IMR-90 (cell line): ENCODE results near the gene RAG1. TPM values are rescaled to one million over a fixed set of nuclear protein-coding genes. Genes with fewer than 3 reads are reported as not detected.

Experiments
- ATAC-seq: fragments of 200-7000 bp; cut with Tn5 transposase; 2 replicates; pipeline ENCODE4 v1.9.1; 2020; ENCODE audit warnings: low read depth, mild to moderate bottlenecking, moderate library complexity
- BruUV-seq: library from RNA; stranded (reverse); fragments of 400-500 nt; replicated peaks from 2 replicates; lab custom pipeline; 2021; lab: Mats Ljungman, UMichigan
- CTCF ChIA-PET: fragments of 300-600 bp; formaldehyde crosslinking; extraction: SDS; loops from one replicate; lab custom pipeline; 2021; ENCODE audit warnings: antibody characterized with exemption; lab: Yijun Ruan, JAX
- POLR2A ChIA-PET: fragments of 300-600 bp; sonication (Branson Sonifier 250); formaldehyde crosslinking; loops from one replicate; lab custom pipeline; 2022; ENCODE audit warnings: antibody characterized with exemption; ENCODE audit not compliant: unreplicated experiment; lab: Charles Lee
- DNase-seq: peaks from one replicate; pipeline ENCODE4 v3.0.0; 2013
- H2AFZ ChIP-seq: replicated peaks from 2 replicates; pipeline ENCODE3; 2013; ENCODE audit warnings: low read length, mild to moderate bottlenecking; ENCODE audit not compliant: poor library complexity
- H2AK5ac ChIP-seq: 2 replicates; pipeline ENCODE4 v1.6.1; 2013; ENCODE audit warnings: low read depth, low read length, inconsistent platforms
- H2AK9ac ChIP-seq: replicated peaks from 2 replicates; pipeline ENCODE3; 2013; ENCODE audit warnings: mild to moderate bottlenecking, low read depth, low read length, moderate library complexity; ENCODE audit not compliant: poor library complexity
- H2BK120ac ChIP-seq: 2 replicates; pipeline ENCODE4 v1.6.1; 2013; ENCODE audit warnings: low read depth, low read length, inconsistent platforms
- H2BK15ac ChIP-seq: 3 replicates; pipeline ENCODE4 v1.6.1; 2013; ENCODE audit warnings: low read depth, low read length, inconsistent platforms
- H2BK20ac ChIP-seq: 2 replicates; pipeline ENCODE4 v1.6.1; 2013; ENCODE audit warnings: low read depth, mild to moderate bottlenecking, inconsistent platforms, low read length, moderate library complexity
- H2BK5ac ChIP-seq: 2 replicates; pipeline ENCODE4 v1.6.1; 2013; ENCODE audit warnings: mild to moderate bottlenecking, low read depth, low read length, inconsistent platforms; ENCODE audit not compliant: poor library complexity, severe bottlenecking
- H3K14ac ChIP-seq: replicated peaks from 2 replicates; pipeline ENCODE4 v1.6.1; 2013; ENCODE audit warnings: low read depth, low read length, inconsistent platforms
- H3K18ac ChIP-seq: 2 replicates; pipeline ENCODE4 v1.6.1; 2013; ENCODE audit warnings: low read depth, low read length, control low read depth
- H3K23ac ChIP-seq: 2 replicates; pipeline ENCODE4 v1.6.1; 2013; ENCODE audit warnings: low read depth, low read length, inconsistent platforms
- H3K27ac ChIP-seq: 2 replicates; pipeline ENCODE4 v1.5.1; 2013; ENCODE audit warnings: mild to moderate bottlenecking, control low read depth, low read length; ENCODE audit not compliant: insufficient read depth
- H3K27me3 ChIP-seq: 2 replicates; pipeline ENCODE4 v1.6.1; 2013; ENCODE audit warnings: low read length; ENCODE audit not compliant: control insufficient read depth, insufficient read depth
- H3K36me3 ChIP-seq: 2 replicates; pipeline ENCODE4 v1.6.1; 2013; ENCODE audit warnings: low read length, mixed read lengths; ENCODE audit not compliant: control insufficient read depth, insufficient read depth
- H3K4ac ChIP-seq: 2 replicates; pipeline ENCODE4 v1.6.1; 2013; ENCODE audit warnings: low read depth, low read length, inconsistent platforms
- H3K4me1 ChIP-seq: 2 replicates; pipeline ENCODE4 v1.6.1; 2013; ENCODE audit warnings: low read length, mixed read lengths; ENCODE audit not compliant: control insufficient read depth, insufficient read depth
- H3K4me2 ChIP-seq: 2 replicates; pipeline ENCODE4 v1.6.1; 2013; ENCODE audit warnings: low read depth, mild to moderate bottlenecking, control low read depth, low read length, moderate library complexity
- H3K4me3 ChIP-seq: 2 replicates; pipeline ENCODE4 v1.5.1; 2013; ENCODE audit warnings: low read depth, mild to moderate bottlenecking, control low read depth, low read length, moderate library complexity; ENCODE audit not compliant: insufficient read depth
- H3K56ac ChIP-seq: 2 replicates; pipeline ENCODE4 v1.6.1; 2013; ENCODE audit warnings: low read length, inconsistent platforms; ENCODE audit not compliant: insufficient read depth; ENCODE audit errors: extremely low read depth
- H3K79me1 ChIP-seq, 2 experiments: 2 replicates each; pipeline ENCODE4 v1.6.1; 2013; ENCODE audit warnings: low read length in 2 of 2, inconsistent platforms in 1 of 2, low read depth in 1 of 2
- H3K9ac ChIP-seq: 2 replicates; pipeline ENCODE4 v1.6.1; 2013; ENCODE audit warnings: low read depth, low read length, control low read depth
- H3K9me1 ChIP-seq: 2 replicates; pipeline ENCODE4 v1.6.1; 2013; ENCODE audit warnings: low read length, inconsistent platforms; ENCODE audit not compliant: insufficient read depth
- H3K9me3 ChIP-seq: 2 replicates; pipeline ENCODE4 v1.6.1; 2013; ENCODE audit warnings: low read length; ENCODE audit not compliant: control insufficient read depth, insufficient read depth
- H4K20me1 ChIP-seq: 2 replicates; pipeline ENCODE4 v1.6.1; 2013; ENCODE audit warnings: low read length, inconsistent platforms; ENCODE audit not compliant: insufficient read depth
- H4K5ac ChIP-seq: 2 replicates; pipeline ENCODE4 v1.6.1; 2013; ENCODE audit warnings: mild to moderate bottlenecking, low read depth, low read length, control low read depth
- H4K8ac ChIP-seq, 2 experiments: 2 replicates each; pipeline ENCODE4 v1.6.1; 2013; ENCODE audit warnings: low read depth in 2 of 2, low read length in 2 of 2, control low read depth in 1 of 2, inconsistent platforms in 1 of 2
- H4K91ac ChIP-seq: 2 replicates; pipeline ENCODE4 v1.6.1; 2013; ENCODE audit warnings: low read depth, low read length, inconsistent platforms; ENCODE audit not compliant: insufficient read depth
- BHLHE40 ChIP-seq: fragments of 150-350 bp; IDR thresholded peaks from 2 replicates; pipeline ENCODE4 v1.6.1; 2016; ENCODE audit warnings: mild to moderate bottlenecking, low read depth, low read length
- CEBPB ChIP-seq: IDR thresholded peaks from 2 replicates; pipeline ENCODE4 v1.6.1; 2012; ENCODE audit warnings: low read depth, low read length, improper control_type of control experiment
- CHD1 ChIP-seq: IDR thresholded peaks from 2 replicates; pipeline ENCODE4 v1.6.1; 2012; ENCODE audit warnings: low read depth, low read length, improper control_type of control experiment
- ELK1 ChIP-seq: fragments of 150-350 bp; IDR thresholded peaks from 2 replicates; pipeline ENCODE4 v1.6.1; 2016; ENCODE audit warnings: low read depth, mild to moderate bottlenecking, low read length, moderate library complexity, borderline replicate concordance
- FOS ChIP-seq: fragments of 150-350 bp; IDR thresholded peaks from 2 replicates; pipeline ENCODE4 v1.6.1; 2016; ENCODE audit warnings: low read depth, low read length
- MAZ ChIP-seq: IDR thresholded peaks from 2 replicates; pipeline ENCODE4 v1.6.1; 2012; ENCODE audit warnings: low read depth, mild to moderate bottlenecking, low read length, improper control_type of control experiment, moderate library complexity, borderline replicate concordance
- MXI1 ChIP-seq: IDR thresholded peaks from 2 replicates; pipeline ENCODE4 v1.6.1; 2012; ENCODE audit warnings: low read depth, mild to moderate bottlenecking, low read length, moderate library complexity, borderline replicate concordance
- NFE2L2 ChIP-seq: fragments of 150-350 bp; IDR thresholded peaks from 2 replicates; pipeline ENCODE4 v1.6.1; 2016; ENCODE audit warnings: low read depth, mild to moderate bottlenecking, low read length
- POLR2A ChIP-seq: IDR thresholded peaks from 2 replicates; pipeline ENCODE4 v1.6.1; 2012; ENCODE audit warnings: mild to moderate bottlenecking, low read depth, low read length
- RAD21 ChIP-seq: IDR thresholded peaks from 2 replicates; pipeline ENCODE4 v1.6.1; 2012; ENCODE audit warnings: low read length, improper control_type of control experiment
- RCOR1 ChIP-seq: IDR thresholded peaks from 2 replicates; pipeline ENCODE4 v1.6.1; 2012; ENCODE audit warnings: mild to moderate bottlenecking, low read length, improper control_type of control experiment; ENCODE audit not compliant: insufficient replicate concordance
- RFX5 ChIP-seq: IDR thresholded peaks from 2 replicates; pipeline ENCODE4 v1.8.0; 2012; ENCODE audit warnings: low read depth, mild to moderate bottlenecking, low read length, moderate library complexity
- USF2 ChIP-seq: fragments of 150-350 bp; IDR thresholded peaks from 2 replicates; pipeline ENCODE4 v1.6.1; 2017; ENCODE audit warnings: mild to moderate bottlenecking, antibody characterized with exemption, low read length, low read depth
- WGBS, 2 experiments: methylation state at CpG; one replicate each; pipeline versions ENCODE4 v1.1.5 to v1.1.7; 2013; ENCODE audit warnings: missing lambda C conversion rate in 2 of 2; ENCODE audit not compliant: insufficient read length in 1 of 2; ENCODE audit errors: extremely low coverage in 2 of 2; 5-methylcytosine and 5-hydroxymethylcytosine counted together
- dilution Hi-C: fragments of 300-500 bp; cut with HindIII; formaldehyde crosslinking; loops from one replicate; pipeline ENCODE4 v1.14.3; 2018; ENCODE audit warnings: low sequenced_read_pairs; ENCODE audit not compliant: unreplicated experiment
- in situ Hi-C: fragments of 300-500 bp; cut with MboI; formaldehyde crosslinking; loops from 3 replicates; pipeline ENCODE4 v1.14.3; 2019; ENCODE audit warnings: low sequenced_read_pairs, inconsistent platforms, mixed read lengths
- intact Hi-C: fragments of 100-400 bp; cut with micrococcal nuclease; formaldehyde crosslinking; loops from 2 replicates; pipeline ENCODE4 v1.10.0; 2022
- polyA plus RNA-seq, 3 experiments: library from polyadenylated mRNA; depleted of rRNA; stranded (reverse); fragments of >200 nt; gene quantifications; 2 replicates each; pipeline ENCODE4 v1.2.3, GENCODE V29; 2012; ENCODE audit warnings: low replicate concordance in 1 of 3
- total RNA-seq: library from RNA; depleted of rRNA; stranded (reverse); fragments of >200 nt; gene quantifications from 2 replicates; pipeline ENCODE4 v1.2.3, GENCODE V29; 2012
- TF ChIP-seq, protein P1 (sequence below): conservative IDR thresholded peaks from 2 replicates; pipeline ENCODE4 v1.5.1; 2012; ENCODE audit warnings: mild to moderate bottlenecking, low read depth, low read length, improper control_type of control experiment

RAG1 gene
- total and polyA plus RNA-seq, 2 of the 4 experiments (the other 2 are of a cell fraction): 0.14 to 0.72 TPM

- no peak overlapping the region for H2AK5ac ChIP-seq
- no peaks in the 10 kb centered on the region for H3K36me3 ChIP-seq
- no TSS peak for BruUV-seq
- no peaks in the 10 kb centered on the region for H3K9me1 ChIP-seq
- no peak overlapping the region for H4K5ac ChIP-seq
- no peak overlapping the region for H3K14ac ChIP-seq
- no CpG with 5 or more reads among the region's 4 CpGs for WGBS, 2 experiments
- no peaks in the 10 kb centered on the region for H3K27me3 ChIP-seq
- no peak overlapping the region for H3K9ac ChIP-seq
- intact Hi-C loops: no loop called here
- no peak overlapping the region for H3K18ac ChIP-seq
- no peak overlapping the region for H2AK9ac ChIP-seq
- dilution Hi-C loops: no loop called here
- no peaks in the 10 kb centered on the region for H4K20me1 ChIP-seq
- H3K4me1 ChIP-seq: no peaks in the 10 kb centered on the region
- CTCF ChIA-PET: no interaction called here
- ATAC-seq (no peak), DNase-seq (no peak)
- H2BK20ac ChIP-seq: no peak overlapping the region
- no peak overlapping the region for H2BK120ac ChIP-seq
- no peak overlapping the region for H3K4ac ChIP-seq
- no peaks in the 10 kb centered on the region for H3K9me3 ChIP-seq
- no peak overlapping the region for H3K56ac ChIP-seq
- H3K79me1 ChIP-seq: no peaks in the 10 kb centered on the region
- H2AFZ ChIP-seq: no peak overlapping the region
- in situ Hi-C loops: no loop called here
- no peak overlapping the region for H3K4me2 ChIP-seq
- H2BK15ac ChIP-seq: no peak overlapping the region
- TF ChIP-seq, protein P1, sequence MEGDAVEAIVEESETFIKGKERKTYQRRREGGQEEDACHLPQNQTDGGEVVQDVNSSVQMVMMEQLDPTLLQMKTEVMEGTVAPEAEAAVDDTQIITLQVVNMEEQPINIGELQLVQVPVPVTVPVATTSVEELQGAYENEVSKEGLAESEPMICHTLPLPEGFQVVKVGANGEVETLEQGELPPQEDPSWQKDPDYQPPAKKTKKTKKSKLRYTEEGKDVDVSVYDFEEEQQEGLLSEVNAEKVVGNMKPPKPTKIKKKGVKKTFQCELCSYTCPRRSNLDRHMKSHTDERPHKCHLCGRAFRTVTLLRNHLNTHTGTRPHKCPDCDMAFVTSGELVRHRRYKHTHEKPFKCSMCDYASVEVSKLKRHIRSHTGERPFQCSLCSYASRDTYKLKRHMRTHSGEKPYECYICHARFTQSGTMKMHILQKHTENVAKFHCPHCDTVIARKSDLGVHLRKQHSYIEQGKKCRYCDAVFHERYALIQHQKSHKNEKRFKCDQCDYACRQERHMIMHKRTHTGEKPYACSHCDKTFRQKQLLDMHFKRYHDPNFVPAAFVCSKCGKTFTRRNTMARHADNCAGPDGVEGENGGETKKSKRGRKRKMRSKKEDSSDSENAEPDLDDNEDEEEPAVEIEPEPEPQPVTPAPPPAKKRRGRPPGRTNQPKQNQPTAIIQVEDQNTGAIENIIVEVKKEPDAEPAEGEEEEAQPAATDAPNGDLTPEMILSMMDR: no peak
- no peak for TF ChIP-seq NFE2L2
- TF ChIP-seq ELK1: no peak
- TF ChIP-seq RCOR1: no peak
- no peak for TF ChIP-seq CHD1
- TF ChIP-seq MXI1: no peak
- TF ChIP-seq USF2: no peak
- TF ChIP-seq BHLHE40: no peak
- TF ChIP-seq RAD21: no peak
- TF ChIP-seq FOS: no peak
- TF ChIP-seq POLR2A: no peak
- no peak for TF ChIP-seq RFX5
- no peak for TF ChIP-seq MAZ
- no peak for TF ChIP-seq CEBPB
- no peak overlapping the region for H2BK5ac ChIP-seq
- H4K91ac ChIP-seq: no peak overlapping the region
- no peak overlapping the region for H3K27ac ChIP-seq
- no peak overlapping the region for H3K23ac ChIP-seq
- H3K4me3 ChIP-seq: no peak overlapping the region
- no peak overlapping the region for H4K8ac ChIP-seq
- POLR2A ChIA-PET: no interaction called here
Observed at GRCh38 chr11:36628765-36629244, 61.0 kb downstream of the RAG1 start.
